GM18507 (cell line): ENCODE data around the gene CKAP2.
"Not testable (repeated sequence)": the region's sequence is repeated elsewhere in the genome, so short reads cannot be mapped to it uniquely, and the experiment has no call there.

Experiments used
- DNase-seq: peaks from one replicate; pipeline ENCODE4 v3.0.0; 2011; ENCODE audit warnings: low read depth; ENCODE audit not compliant: insufficient read length; ENCODE audit errors: extremely low spot score
- FAIRE-seq: peaks from 2 replicates; lab custom pipeline; 2011; peaks lifted over from hg19 to GRCh38; lab: Jason Lieb, UNC

CKAP2 gene

GRCh38 chr13:52513957-52514596 lies 58.8 kb downstream of the CKAP2 start:
- DNase-seq, FAIRE-seq: not testable (repeated sequence)

GRCh38 chr13:52523323-52523722 lies 68.0 kb downstream of the CKAP2 start:
- not testable (repeated sequence) for FAIRE-seq, DNase-seq
